Endothelial cell of umbilical vein (primary cell): ENCODE measurements around the gene ZDHHC7. TPM values are rescaled to one million over a fixed set of nuclear protein-coding genes. Genes with fewer than 3 reads are reported as not detected.

ENCODE experiments used
- polyA plus RNA-seq, 4 experiments: library from polyadenylated mRNA; depleted of rRNA in 3 of 4; stranded (reverse) in 3 of 4; unstranded in 1 of 4; fragments of >200 nt; gene quantifications; 2 replicates each; pipeline versions ENCODE4 v1.2.1 to v1.2.3, GENCODE V29; 2011 to 2012; ENCODE audit warnings: missing spikeins in 1 of 4
- total RNA-seq: library from RNA; stranded (reverse); gene quantifications from 2 replicates; pipeline ENCODE4 v1.2.3, GENCODE V29; 2021

ZDHHC7 gene
- total and polyA plus RNA-seq, 2 donors (not counting 3 experiments of a cell fraction or from before 2014, with no cell fraction given): 44.1 to 46.2 TPM

Other genes starting within 250 kb of the ZDHHC7 start
- 0.73 TPM in 1 of 2 replicates, not detected in the other for gene CRISPLD2, start 191.6 kb downstream of the ZDHHC7 start, total RNA-seq
- 0.06 and 0.14 TPM in 2 replicates for gene CRISPLD2, start 191.6 kb downstream of the ZDHHC7 start, polyA plus RNA-seq
- gene KIAA0513, start 16.3 kb upstream of the ZDHHC7 start, total RNA-seq: 3.6 and 4.3 TPM in 2 replicates
- 1.8 and 2.2 TPM in 2 replicates for gene KIAA0513, start 16.3 kb upstream of the ZDHHC7 start, polyA plus RNA-seq
- gene CIBAR2, start 100.9 kb upstream of the ZDHHC7 start, total RNA-seq: not detected in 2 replicates
- 0.07 and 0.30 TPM in 2 replicates for gene CIBAR2, start 100.9 kb upstream of the ZDHHC7 start, polyA plus RNA-seq